GM19467 (cell line): ENCODE results near the gene ASIC2.

Source experiments
- ATAC-seq: cut with Tn5 transposase; IDR thresholded peaks from one replicate; pipeline ENCODE4 v1.9.1; 2021; ENCODE audit warnings: mild to moderate bottlenecking, moderate library complexity; ENCODE audit not compliant: unreplicated experiment

ASIC2 gene

GRCh38 chr17:33080091-33080490 is 213.0 kb downstream of the ASIC2 start:
- no peak for ATAC-seq

GRCh38 chr17:33079201-33079600 is 213.9 kb downstream of the ASIC2 start:
- ATAC-seq, result no peak

- ATAC-seq, result no peak
These were observed 216.1 kb downstream of the ASIC2 start for GRCh38 chr17:33076979-33077378.

- ATAC-seq, result no peak
These were observed 219.7 kb downstream of the ASIC2 start for GRCh38 chr17:33073416-33073815.

- ATAC-seq, result no peak
These were observed 220.5 kb downstream of the ASIC2 start for GRCh38 chr17:33072421-33073161.

- no peak for ATAC-seq
These were observed 221.4 kb downstream of the ASIC2 start for GRCh38 chr17:33071656-33072055.

GRCh38 chr17:33057564-33057963 is 235.5 kb downstream of the ASIC2 start:
- no peak for ATAC-seq

- ATAC-seq, result no peak
These were observed 236.5 kb downstream of the ASIC2 start for GRCh38 chr17:33056399-33057146.

- no peak for ATAC-seq
These were observed 237.3 kb downstream of the ASIC2 start for GRCh38 chr17:33055746-33056145.

GRCh38 chr17:33055171-33055611 is 237.9 kb downstream of the ASIC2 start:
- ATAC-seq, result no peak

- ATAC-seq, result no peak
These were observed 238.7 kb downstream of the ASIC2 start for GRCh38 chr17:33054412-33054811.

GRCh38 chr17:33053676-33054075 is 239.4 kb downstream of the ASIC2 start:
- no peak for ATAC-seq

- ATAC-seq, result no peak
These were observed 240.2 kb downstream of the ASIC2 start for GRCh38 chr17:33052856-33053255.

- ATAC-seq, result no peak
These were observed 242.4 kb downstream of the ASIC2 start for GRCh38 chr17:33050611-33051140.

- ATAC-seq, result no peak
These were observed 243.2 kb downstream of the ASIC2 start for GRCh38 chr17:33049781-33050414.

- no peak for ATAC-seq
These were observed 246.5 kb downstream of the ASIC2 start for GRCh38 chr17:33046361-33047255.

- ATAC-seq, result no peak
These were observed 247.9 kb downstream of the ASIC2 start for GRCh38 chr17:33045216-33045615.

- ATAC-seq, result no peak
These were observed 248.3 kb downstream of the ASIC2 start for GRCh38 chr17:33044771-33045170.

- no peak for ATAC-seq
These were observed 252.6 kb downstream of the ASIC2 start for GRCh38 chr17:33040461-33040860.

GRCh38 chr17:33039874-33040273 is 253.2 kb downstream of the ASIC2 start:
- no peak for ATAC-seq

GRCh38 chr17:33038740-33039139 is 254.4 kb downstream of the ASIC2 start:
- ATAC-seq, result no peak
